Measurements from ENCODE around the gene RAN. TPM values are rescaled to one million over a fixed set of nuclear protein-coding genes. Genes with fewer than 3 reads are reported as not detected.
"Not testable (repeated sequence)": the region's sequence is repeated elsewhere in the genome, so short reads cannot be mapped to it uniquely, and the experiment has no call there.

Gene RAN
- polyA plus RNA-seq, 2 donors = 118 to 638 TPM

DNA sequence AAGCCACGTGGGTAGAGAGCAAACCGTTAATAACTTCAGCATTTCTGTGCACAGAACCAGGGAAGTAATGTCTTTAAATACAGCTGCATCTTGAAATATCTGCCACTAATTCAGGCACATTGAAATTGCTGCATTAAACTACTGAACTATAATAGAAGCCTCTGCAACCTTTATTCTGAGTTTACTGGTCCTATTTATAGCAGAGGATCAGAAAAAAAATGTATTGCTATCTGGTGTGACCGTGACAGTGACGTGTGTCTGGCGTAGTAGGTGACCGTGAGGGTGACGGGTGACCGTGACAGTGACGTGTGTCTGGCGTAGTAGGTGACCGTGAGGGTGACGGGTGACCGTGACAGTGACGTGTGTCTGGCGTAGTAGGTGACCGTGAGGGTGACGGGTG lies 15.3 kb downstream of the RAN start:
- H3K9me3 ChIP-seq (ENCODE audit: control insufficient read depth in 2 of 2, insufficient read depth in 1 of 2, low read depth in 1 of 2, low read length in 1 of 2); H3K27me3 ChIP-seq (ENCODE audit: control insufficient read depth in 1 of 2, insufficient read depth in 2 of 2, low read length in 2 of 2); H3K4me3 ChIP-seq (ENCODE audit: low read depth in 1 of 2, low read length in 2 of 2); H3K27ac ChIP-seq (ENCODE audit: low read depth in 2 of 2, low read length in 1 of 2); H3K36me3 ChIP-seq (ENCODE audit: control insufficient read depth in 2 of 2, insufficient read depth in 2 of 2, low read length in 1 of 2); H3K4me1 ChIP-seq (ENCODE audit: control insufficient read depth in 2 of 2, insufficient read depth in 2 of 2, low read length in 1 of 2): not testable (repeated sequence)
- WGBS, 2 donors = 84 to 87% methylated on average over 10 of the region's 17 CpGs

DNA sequence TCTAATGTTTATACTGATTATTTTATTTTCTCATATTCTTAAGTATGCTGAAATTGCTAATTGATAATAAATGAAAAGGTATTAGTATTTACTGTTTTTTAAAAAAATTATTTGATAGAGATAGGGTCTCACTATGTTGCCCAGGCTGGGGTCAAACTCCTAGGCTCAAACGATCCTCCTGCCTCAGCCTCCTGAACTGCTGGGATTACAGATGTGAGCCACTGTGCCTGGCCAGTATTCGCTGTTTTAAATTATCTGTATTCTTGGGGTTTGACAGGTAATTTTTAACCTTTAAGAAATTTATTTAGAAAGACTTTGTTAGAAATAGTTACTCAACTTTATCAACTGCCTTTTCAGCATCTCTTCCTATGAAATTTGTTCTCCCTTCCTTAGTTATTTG lies 32.2 kb downstream of the RAN start:
- no peaks in the 10 kb centered on the region for H3K27me3 ChIP-seq (ENCODE audit: control insufficient read depth in 1 of 2, insufficient read depth in 2 of 2, low read length in 2 of 2)
- H3K4me3 ChIP-seq (ENCODE audit: low read depth in 1 of 2, low read length in 2 of 2) = no peak overlapping the region
- no peaks in the 10 kb centered on the region for H3K4me1 ChIP-seq (ENCODE audit: control insufficient read depth in 2 of 2, insufficient read depth in 2 of 2, low read length in 1 of 2)
- 85 to 91% methylated on average over 2 of the region's 2 CpGs for WGBS, 2 donors
- H3K9me3 ChIP-seq (ENCODE audit: control insufficient read depth in 2 of 2, insufficient read depth in 1 of 2, low read depth in 1 of 2, low read length in 1 of 2) = no peaks in the 10 kb centered on the region
- no peak overlapping the region for H3K27ac ChIP-seq (ENCODE audit: low read depth in 2 of 2, low read length in 1 of 2)
- H3K36me3 ChIP-seq (ENCODE audit: control insufficient read depth in 2 of 2, insufficient read depth in 2 of 2, low read length in 1 of 2) = no peaks in the 10 kb centered on the region

DNA sequence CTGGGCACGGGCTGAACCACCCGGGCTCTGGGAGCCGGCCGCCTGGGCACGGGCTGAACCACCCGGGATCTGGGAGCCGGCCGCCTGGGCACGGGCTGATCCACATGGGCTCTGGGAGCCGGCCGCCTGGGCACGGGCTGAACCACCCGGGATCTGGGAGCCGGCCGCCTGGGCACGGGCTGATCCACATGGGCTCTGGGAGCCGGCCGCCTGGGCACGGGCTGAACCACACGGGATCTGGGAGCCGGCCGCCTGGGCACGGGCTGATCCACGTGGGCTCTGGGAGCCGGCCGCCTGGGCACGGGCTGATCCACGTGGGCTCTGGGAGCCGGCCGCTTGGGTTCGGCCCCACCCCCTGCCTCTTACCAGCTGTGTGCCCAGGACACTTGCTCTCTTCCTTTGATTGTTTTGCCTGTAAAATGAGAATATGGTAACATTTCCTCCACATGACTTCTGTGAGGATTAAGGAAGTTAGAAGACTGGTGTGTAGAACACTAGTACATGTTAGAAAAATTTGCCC lies 33.1 kb downstream of the RAN start:
- not testable (repeated sequence) for H3K4me3 ChIP-seq (ENCODE audit: low read depth in 1 of 2, low read length in 2 of 2); H3K27me3 ChIP-seq (ENCODE audit: control insufficient read depth in 1 of 2, insufficient read depth in 2 of 2, low read length in 2 of 2); H3K27ac ChIP-seq (ENCODE audit: low read depth in 2 of 2, low read length in 1 of 2); H3K4me1 ChIP-seq (ENCODE audit: control insufficient read depth in 2 of 2, insufficient read depth in 2 of 2, low read length in 1 of 2); H3K36me3 ChIP-seq (ENCODE audit: control insufficient read depth in 2 of 2, insufficient read depth in 2 of 2, low read length in 1 of 2); H3K9me3 ChIP-seq (ENCODE audit: control insufficient read depth in 2 of 2, insufficient read depth in 1 of 2, low read depth in 1 of 2, low read length in 1 of 2)
- 92% methylated on average over 25 to 31 of the region's 31 CpGs for WGBS, 2 donors

DNA sequence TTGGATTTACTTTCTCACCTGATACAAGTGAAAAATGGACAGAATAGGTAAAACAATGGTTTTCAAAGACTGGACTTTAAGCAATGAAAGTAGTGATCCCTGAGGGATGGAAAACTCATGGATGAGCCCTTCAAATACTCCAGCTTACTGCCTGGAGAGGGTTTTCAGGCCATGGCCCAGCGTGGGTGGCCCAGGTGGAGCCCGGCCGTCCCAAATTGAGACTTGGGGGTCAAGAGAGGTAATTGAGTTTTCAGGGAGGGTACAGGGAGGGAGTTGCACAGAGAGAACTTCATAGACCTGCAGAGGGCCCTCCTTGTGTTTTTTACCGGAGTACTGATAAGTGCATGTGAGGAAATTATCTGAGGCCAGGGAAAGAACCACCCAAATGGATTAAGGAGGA lies 37.2 kb downstream of the RAN start:
- no peaks in the 10 kb centered on the region for H3K4me1 ChIP-seq (ENCODE audit: control insufficient read depth in 2 of 2, insufficient read depth in 2 of 2, low read length in 1 of 2)
- no peaks in the 10 kb centered on the region for H3K9me3 ChIP-seq (ENCODE audit: control insufficient read depth in 2 of 2, insufficient read depth in 1 of 2, low read depth in 1 of 2, low read length in 1 of 2)
- H3K27me3 ChIP-seq (ENCODE audit: control insufficient read depth in 1 of 2, insufficient read depth in 2 of 2, low read length in 2 of 2) = no peaks in the 10 kb centered on the region
- H3K4me3 ChIP-seq (ENCODE audit: low read depth in 1 of 2, low read length in 2 of 2) = no peak overlapping the region
- H3K27ac ChIP-seq (ENCODE audit: low read depth in 2 of 2, low read length in 1 of 2) = no peak overlapping the region
- H3K36me3 ChIP-seq (ENCODE audit: control insufficient read depth in 2 of 2, insufficient read depth in 2 of 2, low read length in 1 of 2) = no peaks in the 10 kb centered on the region
- 88 to 91% methylated on average over 4 of the region's 4 CpGs for WGBS, 2 donors

DNA sequence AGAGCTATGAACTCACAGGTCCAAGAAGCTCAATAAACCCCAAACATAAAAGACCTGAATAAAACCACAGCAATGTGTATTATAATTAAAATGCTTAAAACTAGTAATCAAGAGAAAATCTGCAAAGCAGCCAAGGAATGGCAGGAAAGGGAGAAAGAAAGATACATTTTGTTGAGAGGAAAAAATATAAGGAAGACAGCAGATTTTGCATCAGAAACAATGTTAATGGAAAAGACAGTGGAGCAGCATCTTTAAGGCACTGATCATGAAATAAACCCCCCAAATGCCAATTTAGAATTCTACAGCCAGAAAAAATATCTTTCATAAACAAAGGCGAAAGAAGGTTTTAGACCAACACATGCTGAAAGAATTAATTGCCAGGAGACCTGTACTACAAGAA lies 39.3 kb downstream of the RAN start:
- Histone ChIP-seq H3K27ac (ENCODE audit: low read depth in 2 of 2, low read length in 1 of 2) (no peak overlapping the region), H3K9me3 (ENCODE audit: control insufficient read depth in 2 of 2, insufficient read depth in 1 of 2, low read depth in 1 of 2, low read length in 1 of 2) (no peaks in the 10 kb centered on the region), H3K36me3 (ENCODE audit: control insufficient read depth in 2 of 2, insufficient read depth in 2 of 2, low read length in 1 of 2) (no peaks in the 10 kb centered on the region), H3K4me1 (ENCODE audit: control insufficient read depth in 2 of 2, insufficient read depth in 2 of 2, low read length in 1 of 2) (no peaks in the 10 kb centered on the region), H3K4me3 (ENCODE audit: low read depth in 1 of 2, low read length in 2 of 2) (no peak overlapping the region), H3K27me3 (ENCODE audit: control insufficient read depth in 1 of 2, insufficient read depth in 2 of 2, low read length in 2 of 2) (peaks cover 0 to 2% of the 10 kb centered on the region in 2 donors)
- 5 to 55% methylated on average over 1 of the region's 1 CpG for WGBS, 2 donors

DNA sequence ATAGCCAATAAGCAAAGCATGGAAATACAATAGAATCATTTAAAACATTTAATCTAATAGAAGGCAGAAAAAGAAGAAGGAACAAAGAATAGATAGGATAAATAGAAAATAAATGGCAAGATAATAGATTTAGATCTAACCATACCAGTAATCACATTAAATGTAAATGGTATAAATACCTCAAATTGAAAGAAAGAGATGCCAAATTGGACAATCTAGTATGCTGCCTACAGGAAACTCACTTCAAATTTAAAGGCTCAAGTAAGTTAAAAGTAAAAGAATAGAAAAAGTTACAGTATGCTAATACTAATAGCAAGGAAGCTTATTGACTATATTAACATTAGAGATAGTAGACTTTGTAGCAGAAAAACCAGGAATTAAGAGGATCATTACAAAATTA lies 40.1 kb downstream of the RAN start:
- Histone ChIP-seq H3K4me1 (ENCODE audit: control insufficient read depth in 2 of 2, insufficient read depth in 2 of 2, low read length in 1 of 2) (no peaks in the 10 kb centered on the region), H3K36me3 (ENCODE audit: control insufficient read depth in 2 of 2, insufficient read depth in 2 of 2, low read length in 1 of 2) (no peaks in the 10 kb centered on the region), H3K4me3 (ENCODE audit: low read depth in 1 of 2, low read length in 2 of 2) (no peak overlapping the region), H3K27me3 (ENCODE audit: control insufficient read depth in 1 of 2, insufficient read depth in 2 of 2, low read length in 2 of 2) (peaks cover 0 to 2% of the 10 kb centered on the region in 2 donors), H3K9me3 (ENCODE audit: control insufficient read depth in 2 of 2, insufficient read depth in 1 of 2, low read depth in 1 of 2, low read length in 1 of 2) (no peaks in the 10 kb centered on the region), H3K27ac (ENCODE audit: low read depth in 2 of 2, low read length in 1 of 2) (no peak overlapping the region)

DNA sequence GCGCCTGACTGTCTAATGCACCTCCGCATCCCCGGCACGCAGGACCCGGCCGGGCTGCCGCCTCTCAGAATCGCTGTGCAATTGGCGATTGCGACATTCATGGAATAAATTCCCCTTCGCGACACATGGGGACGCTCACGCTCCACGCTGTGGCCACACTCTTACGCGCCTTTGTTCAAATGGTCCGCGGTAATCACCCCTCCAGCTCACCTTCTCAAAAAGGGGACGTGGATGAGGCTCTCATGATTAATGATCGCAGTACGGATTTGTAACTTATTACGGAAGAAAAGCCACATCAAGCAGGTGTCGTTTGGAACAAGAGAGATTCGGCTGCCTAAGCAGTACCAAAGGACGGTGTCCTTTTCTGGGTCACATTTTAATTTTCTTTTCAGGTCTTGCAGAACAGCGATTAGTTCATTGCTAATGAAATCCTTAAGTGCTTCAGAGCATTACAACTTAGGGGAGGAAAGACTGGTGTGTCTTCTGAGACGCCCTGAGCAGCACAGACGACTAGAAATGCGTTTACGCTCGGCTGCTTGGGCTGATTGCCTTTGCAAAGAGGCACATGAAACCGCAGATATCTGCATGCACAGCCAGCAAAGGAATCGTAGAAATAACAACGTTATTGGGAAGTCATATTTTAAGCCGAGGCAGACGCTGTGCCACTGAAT lies 44.5 kb downstream of the RAN start:
- 15 to 17% methylated on average over 37 of the region's 37 CpGs for WGBS, 2 donors
- no peak overlapping the region for H3K27ac ChIP-seq (ENCODE audit: low read depth in 2 of 2, low read length in 1 of 2)
- no peak overlapping the region for H3K4me3 ChIP-seq (ENCODE audit: low read depth in 1 of 2, low read length in 2 of 2)

DNA sequence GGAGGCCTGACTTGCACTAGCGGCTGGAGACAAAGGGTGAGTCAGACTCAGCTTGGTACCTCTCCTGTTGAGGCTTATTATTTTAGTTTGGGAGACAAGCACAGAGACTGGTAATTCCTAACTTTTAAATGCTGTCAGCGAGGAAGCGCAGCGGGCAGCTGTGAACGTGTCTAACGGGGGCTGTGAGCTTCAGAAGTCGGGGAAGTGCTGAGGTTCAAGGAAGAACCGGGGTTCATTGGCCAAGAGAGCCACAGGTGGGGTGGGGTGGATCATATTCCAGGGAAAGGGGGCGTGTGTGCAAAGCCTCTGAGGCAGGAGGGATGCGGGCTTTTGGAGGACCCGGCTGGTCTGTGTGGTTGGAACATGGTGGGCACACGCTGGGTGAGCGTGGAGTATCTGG lies 45.7 kb downstream of the RAN start:
- H3K4me3 ChIP-seq (ENCODE audit: low read depth in 1 of 2, low read length in 2 of 2) = no peak overlapping the region
- no peaks in the 10 kb centered on the region for H3K9me3 ChIP-seq (ENCODE audit: control insufficient read depth in 2 of 2, insufficient read depth in 1 of 2, low read depth in 1 of 2, low read length in 1 of 2)
- no peak overlapping the region for H3K27ac ChIP-seq (ENCODE audit: low read depth in 2 of 2, low read length in 1 of 2)
- peaks cover 0 to 2% of the 10 kb centered on the region in 2 donors for H3K27me3 ChIP-seq (ENCODE audit: control insufficient read depth in 1 of 2, insufficient read depth in 2 of 2, low read length in 2 of 2)
- no peaks in the 10 kb centered on the region for H3K36me3 ChIP-seq (ENCODE audit: control insufficient read depth in 2 of 2, insufficient read depth in 2 of 2, low read length in 1 of 2)
- WGBS, 2 donors = 87 to 88% methylated on average over 13 of the region's 13 CpGs
- no peaks in the 10 kb centered on the region for H3K4me1 ChIP-seq (ENCODE audit: control insufficient read depth in 2 of 2, insufficient read depth in 2 of 2, low read length in 1 of 2)

More for the DNA sequence above, 44.5 kb downstream of the RAN start:
- Histone ChIP-seq H3K4me1 (ENCODE audit: control insufficient read depth in 2 of 2, insufficient read depth in 2 of 2, low read length in 1 of 2) (no peaks in the 10 kb centered on the region), H3K9me3 (ENCODE audit: control insufficient read depth in 2 of 2, insufficient read depth in 1 of 2, low read depth in 1 of 2, low read length in 1 of 2) (no peaks in the 10 kb centered on the region), H3K36me3 (ENCODE audit: control insufficient read depth in 2 of 2, insufficient read depth in 2 of 2, low read length in 1 of 2) (no peaks in the 10 kb centered on the region), H3K27me3 (ENCODE audit: control insufficient read depth in 1 of 2, insufficient read depth in 2 of 2, low read length in 2 of 2) (peaks cover 0 to 2% of the 10 kb centered on the region in 2 donors)

DNA sequence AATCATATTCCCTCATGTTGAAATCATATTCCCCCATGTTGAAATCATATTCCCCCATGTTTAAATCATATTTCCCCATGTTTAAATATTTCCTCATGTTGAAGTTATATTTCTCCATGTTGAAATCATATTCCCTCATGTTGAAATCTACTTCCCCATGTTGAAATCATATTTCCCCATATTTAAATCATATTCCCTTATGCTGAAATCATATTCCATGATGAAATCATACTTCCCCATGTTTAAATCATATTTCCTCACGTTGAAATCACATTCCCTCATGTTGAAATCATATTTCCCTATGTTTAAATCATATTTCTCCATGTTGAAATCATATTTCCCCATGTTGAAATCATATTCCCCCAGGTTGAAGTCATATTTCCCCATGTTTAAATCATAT lies 47.2 kb downstream of the RAN start:
- Histone ChIP-seq H3K4me1 (ENCODE audit: control insufficient read depth in 2 of 2, insufficient read depth in 2 of 2, low read length in 1 of 2) (no peaks in the 10 kb centered on the region), H3K9me3 (ENCODE audit: control insufficient read depth in 2 of 2, insufficient read depth in 1 of 2, low read depth in 1 of 2, low read length in 1 of 2) (no peaks in the 10 kb centered on the region), H3K4me3 (ENCODE audit: low read depth in 1 of 2, low read length in 2 of 2) (no peak overlapping the region), H3K27ac (ENCODE audit: low read depth in 2 of 2, low read length in 1 of 2) (no peak overlapping the region), H3K27me3 (ENCODE audit: control insufficient read depth in 1 of 2, insufficient read depth in 2 of 2, low read length in 2 of 2) (peaks cover 0 to 2% of the 10 kb centered on the region in 2 donors), H3K36me3 (ENCODE audit: control insufficient read depth in 2 of 2, insufficient read depth in 2 of 2, low read length in 1 of 2) (no peaks in the 10 kb centered on the region)
- WGBS, 2 donors = 37 to 57% methylated on average over 1 of the region's 1 CpG

DNA sequence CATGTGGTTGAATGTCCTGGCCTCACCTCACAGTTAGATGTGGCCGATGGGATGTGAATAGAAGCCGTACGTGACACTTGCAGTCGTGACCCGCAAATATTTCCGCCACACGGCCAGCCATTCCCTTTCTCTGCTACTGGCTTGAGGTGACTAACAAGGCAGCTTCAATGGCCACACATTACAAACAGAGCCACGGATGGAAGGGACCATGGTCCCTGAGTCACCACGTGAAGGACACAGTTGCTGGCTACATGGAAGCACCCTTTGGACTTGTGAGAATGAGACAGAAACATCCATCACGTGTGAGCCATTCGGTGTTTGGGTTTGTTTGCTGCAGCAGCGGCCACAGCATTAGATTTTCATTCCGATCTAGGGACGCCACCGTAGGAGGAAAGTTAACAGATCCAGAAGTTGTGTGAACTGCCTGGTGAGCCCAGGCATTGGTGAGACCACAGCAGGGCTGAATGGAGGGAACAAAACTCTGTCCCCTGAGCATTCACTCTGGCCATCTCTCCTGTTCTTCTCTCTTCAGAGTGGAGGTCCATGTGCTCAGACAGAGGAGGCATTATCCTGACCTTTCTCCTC lies 48.3 kb downstream of the RAN start:
- Histone ChIP-seq H3K4me3 (ENCODE audit: low read depth in 1 of 2, low read length in 2 of 2) (no peak overlapping the region), H3K36me3 (ENCODE audit: control insufficient read depth in 2 of 2, insufficient read depth in 2 of 2, low read length in 1 of 2) (no peaks in the 10 kb centered on the region), H3K27ac (ENCODE audit: low read depth in 2 of 2, low read length in 1 of 2) (no peak overlapping the region), H3K27me3 (ENCODE audit: control insufficient read depth in 1 of 2, insufficient read depth in 2 of 2, low read length in 2 of 2) (peaks cover 0 to 2% of the 10 kb centered on the region in 2 donors), H3K4me1 (ENCODE audit: control insufficient read depth in 2 of 2, insufficient read depth in 2 of 2, low read length in 1 of 2) (no peaks in the 10 kb centered on the region), H3K9me3 (ENCODE audit: control insufficient read depth in 2 of 2, insufficient read depth in 1 of 2, low read depth in 1 of 2, low read length in 1 of 2) (no peaks in the 10 kb centered on the region)
- 85 to 87% methylated on average over 15 of the region's 15 CpGs for WGBS, 2 donors
